Ovary (tissue), 3 donors: Measurements from ENCODE around the gene PTPN7.

Experiments
- CTCF ChIP-seq, 3 donors: fragments of 450-650 bp in 2 of 3; fragments of 200-600 bp in 1 of 3; IDR thresholded peaks; one replicate each; pipeline versions ENCODE4 v1.5.1 to v1.8.0; 2016 to 2022; ENCODE audit warnings: antibody characterized with exemption in 3 of 3, mild to moderate bottlenecking in 1 of 3
- EP300 ChIP-seq: sonication (generic); formaldehyde crosslinking; IDR thresholded peaks from one replicate; pipeline ENCODE4 v1.6.1; 2017; ENCODE audit warnings: antibody characterized with exemption
- POLR2A ChIP-seq: fragments of 450-650 bp; IDR thresholded peaks from one replicate; pipeline ENCODE4 v1.6.1; 2017; ENCODE audit warnings: antibody characterized with exemption, mild to moderate bottlenecking, moderate library complexity
- donor health status: DM: no; HTN: no; CAD: no.

- peak; percentile 31 to 42 (median 34) for TF ChIP-seq CTCF (IDR thresholded peaks at IDR 0.05)
- TF ChIP-seq POLR2A = no peak
- TF ChIP-seq EP300 = no peak
Measured at GRCh38 chr1:202192770-202193613, 32.6 kb upstream of the PTPN7 start.
